Activated CD8-positive, alpha-beta memory T cell treated with anti-CD3 and anti-CD28 coated beads for 48 hours (primary cell): Measurements from ENCODE around the gene PSTPIP1.

ENCODE experiments used
- DNase-seq, 3 experiments: peaks; one replicate each; pipeline ENCODE4 v3.0.0-alpha.2; 2020; ENCODE audit warnings: low read depth in 2 of 3, low spot score in 2 of 3

The PSTPIP1 gene

GRCh38 chr15:77029166-77030047 lies 34.5 kb downstream of the PSTPIP1 start:
- peak in 1 of 3 experiments; percentile 0 for DNase-seq

- no peak for DNase-seq
Observed at GRCh38 chr15:77030048-77030927, 35.4 kb downstream of the PSTPIP1 start.

GRCh38 chr15:77030928-77031375 lies 36.0 kb downstream of the PSTPIP1 start:
- no peak for DNase-seq

- DNase-seq: peak in 1 of 3 experiments; percentile 0
Observed at GRCh38 chr15:77031376-77032050, 36.6 kb downstream of the PSTPIP1 start.

- DNase-seq: no peak
Observed at GRCh38 chr15:77032052-77032646, 37.2 kb downstream of the PSTPIP1 start.

GRCh38 chr15:77032647-77033416 lies 37.9 kb downstream of the PSTPIP1 start:
- peak in 2 of 3 experiments; percentile 0 for DNase-seq

- DNase-seq: no peak
Observed at GRCh38 chr15:77033417-77033728, 38.4 kb downstream of the PSTPIP1 start.

GRCh38 chr15:77033729-77034671 lies 39.1 kb downstream of the PSTPIP1 start:
- DNase-seq: peak in 1 of 3 experiments; percentile 0

- DNase-seq: peak in 2 of 3 experiments; percentile 1 to 53
Observed at GRCh38 chr15:77034695-77035489, 40.0 kb downstream of the PSTPIP1 start.

GRCh38 chr15:77035584-77035983 lies 40.7 kb downstream of the PSTPIP1 start:
- peak in 1 of 3 experiments; percentile 0 for DNase-seq

- no peak for DNase-seq
Observed at GRCh38 chr15:77035999-77036471, 41.1 kb downstream of the PSTPIP1 start.

GRCh38 chr15:77036537-77037387 lies 41.8 kb downstream of the PSTPIP1 start:
- DNase-seq: peak in 1 of 3 experiments; percentile 0

GRCh38 chr15:77037388-77038209 lies 42.7 kb downstream of the PSTPIP1 start:
- peak in 1 of 3 experiments; percentile 0 for DNase-seq

- no peak for DNase-seq
Observed at GRCh38 chr15:77038312-77039216, 43.6 kb downstream of the PSTPIP1 start.

GRCh38 chr15:77039217-77039533 lies 44.2 kb downstream of the PSTPIP1 start:
- no peak for DNase-seq
